Fibroblast of the aortic adventitia (primary cell): ENCODE results near the gene DDT. TPM values are rescaled to one million over a fixed set of nuclear protein-coding genes. Genes with fewer than 3 reads are reported as not detected.
"Not testable (repeated sequence)": the region's sequence is repeated elsewhere in the genome, so short reads cannot be mapped to it uniquely, and the experiment has no call there.

ENCODE experiments used
- DNase-seq: peaks from one replicate; pipeline ENCODE4 v3.0.0-alpha.2; 2010; ENCODE audit warnings: low read depth
- H3K4me3 ChIP-seq: 2 replicates; pipeline ENCODE4 v1.5.1; 2011; ENCODE audit warnings: low read depth, mild to moderate bottlenecking, control low read depth, low read length, moderate library complexity
- CTCF ChIP-seq: IDR thresholded peaks from 2 replicates; pipeline ENCODE4 v1.5.1; 2011; ENCODE audit warnings: mild to moderate bottlenecking, low read length, control low read depth, inconsistent platforms; ENCODE audit not compliant: insufficient read depth
- total RNA-seq: library from RNA; depleted of rRNA; stranded (reverse); fragments of >200 nt; gene quantifications from 2 replicates; pipeline ENCODE4 v1.2.3, GENCODE V29; 2012; ENCODE audit warnings: low replicate concordance

DDT gene
- 36.4 and 82.9 TPM in 2 replicates for total RNA-seq

- not testable (repeated sequence) for DNase-seq, H3K4me3 ChIP-seq
Observed at GRCh38 chr22:23974345-23974744, at the start of gene DDT. TSS of gene DDT (minus strand) at chr22:23974441. CDS start at chr22:23974414, 27 bp downstream.

GRCh38 chr22:24023204-24023789, 49.1 kb upstream of the DDT start:
- no peak overlapping the region for H3K4me3 ChIP-seq
- peak; percentile 16 for DNase-seq
- TF ChIP-seq CTCF: no peak

GRCh38 chr22:24021304-24021703, 47.1 kb upstream of the DDT start:
- TF ChIP-seq CTCF: no peak
- no peak for DNase-seq
- no peak overlapping the region for H3K4me3 ChIP-seq

- H3K4me3 ChIP-seq: no peak overlapping the region
- DNase-seq: no peak
- no peak for TF ChIP-seq CTCF
Observed at GRCh38 chr22:24016156-24016555, 41.9 kb upstream of the DDT start.

- TF ChIP-seq CTCF: no peak
- DNase-seq: no peak
Observed at GRCh38 chr22:24011735-24012068, 37.5 kb upstream of the DDT start.

GRCh38 chr22:24010018-24010391, 35.8 kb upstream of the DDT start:
- no peak for TF ChIP-seq CTCF
- H3K4me3 ChIP-seq: no peak overlapping the region
- no peak for DNase-seq

More at GRCh38 chr22:24011735-24012068, 37.5 kb upstream of the DDT start:
- H3K4me3 ChIP-seq: peak overlapping the region; percentile 95

- H3K4me3 ChIP-seq: no peak overlapping the region
- DNase-seq: no peak
- TF ChIP-seq CTCF: no peak
Observed at GRCh38 chr22:24009227-24010017, 35.2 kb upstream of the DDT start.
